ENCODE results near the gene MAPK7. TPM values are rescaled to one million over a fixed set of nuclear protein-coding genes. Genes with fewer than 3 reads are reported as not detected.

MAPK7 gene
- total and polyA plus RNA-seq, 10 of the 15 experiments (the other 5 are each of a cell fraction or from before 2014, with no cell fraction given): 0.37 to 13.5 (median 5.6) TPM

DNA sequence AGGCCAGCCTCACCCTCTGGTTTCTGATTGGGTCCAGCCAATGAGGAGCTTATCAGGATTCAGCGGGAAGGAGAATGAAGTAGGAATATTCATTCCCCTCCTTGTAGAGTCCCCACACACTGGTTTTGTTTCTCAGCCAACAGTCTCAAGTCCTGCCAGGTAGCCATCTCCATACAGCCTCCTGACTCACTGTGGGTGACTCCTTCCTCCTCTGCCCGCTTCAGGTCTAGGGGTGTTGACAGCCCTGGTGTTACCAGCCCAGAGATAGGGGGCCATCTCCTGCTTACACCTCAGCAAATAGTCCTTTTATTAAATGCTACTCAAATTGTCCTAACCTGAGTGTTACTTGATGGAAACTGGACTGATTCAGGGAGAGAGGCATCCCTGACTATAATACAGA, 12.7 kb downstream of the MAPK7 start:
- no TSS peak for BruUV-seq (replicated peaks)
- Histone ChIP-seq H3K27ac (ENCODE audit: control insufficient read depth, insufficient read depth) (no peak overlapping the region), H3K27me3 (replicated peaks in 1 of 2; ENCODE audit: control insufficient read depth in 2 of 2, insufficient read depth in 2 of 2, low read length in 1 of 2) (peaks cover 0 to 1% of the 10 kb centered on the region in 2 experiments; a peak in 1 of 4 replicates), H3K79me2 (ENCODE audit: control insufficient read depth, insufficient read depth, low read length) (no peaks in the 10 kb centered on the region), H3K4me1 (ENCODE audit: control insufficient read depth, insufficient read depth, low read length) (no peaks in the 10 kb centered on the region), H2AFZ (ENCODE audit: control insufficient read depth, low read depth, low read length) (no peak overlapping the region), H3K9me3 (replicated peaks; ENCODE audit: control insufficient read depth, insufficient read depth, low read length) (no peaks in the 10 kb centered on the region), H3K4me2 (ENCODE audit: control insufficient read depth, insufficient read depth) (no peak overlapping the region), H4K20me1 (ENCODE audit: control insufficient read depth, insufficient read depth) (no peaks in the 10 kb centered on the region), H3K9ac (ENCODE audit: control insufficient read depth, insufficient read depth, low read length) (no peak overlapping the region), H3K36me3 (ENCODE audit: control insufficient read depth in 2 of 2, insufficient read depth in 2 of 2, low read length in 1 of 2) (no peaks in the 10 kb centered on the region), H3K4me3 (no peak overlapping the region)
- RAD21 ChIA-PET (ENCODE audit: unreplicated experiment): no interaction called here
- FAIRE-seq (no peak), ATAC-seq (no peak), DNase-seq (ENCODE audit: low read depth, low spot score) (no peak)
- in situ Hi-C loops (cut with MboI) (no loop called here), intact Hi-C loops (cut with micrococcal nuclease; ENCODE audit: unreplicated experiment) (no loop called here)
- SMC1A ChIA-PET (ENCODE audit: uncharacterized antibody, unreplicated experiment): no interaction called here
- POLR2A ChIA-PET: no interaction called here
- WGBS (ENCODE audit: insufficient coverage, insufficient replicate concordance, low lambda C conversion rate, missing lambda C conversion rate): 18% methylated on average over 2 of the region's 2 CpGs
- CTCF ChIA-PET: no interaction called here
- no peak for TF ChIP-seq IKZF2 (IDR thresholded peaks at IDR 0.05)
- no peak for TF ChIP-seq MTA3 (IDR thresholded peaks at IDR 0.05; ENCODE audit: borderline replicate concordance, low read length)
- TF ChIP-seq CHD1 (IDR thresholded peaks at IDR 0.05; ENCODE audit: low read depth, low read length): no peak
- TF ChIP-seq KDM1A (IDR thresholded peaks at IDR 0.05; ENCODE audit: borderline replicate concordance): no peak
- TF ChIP-seq, protein P1, sequence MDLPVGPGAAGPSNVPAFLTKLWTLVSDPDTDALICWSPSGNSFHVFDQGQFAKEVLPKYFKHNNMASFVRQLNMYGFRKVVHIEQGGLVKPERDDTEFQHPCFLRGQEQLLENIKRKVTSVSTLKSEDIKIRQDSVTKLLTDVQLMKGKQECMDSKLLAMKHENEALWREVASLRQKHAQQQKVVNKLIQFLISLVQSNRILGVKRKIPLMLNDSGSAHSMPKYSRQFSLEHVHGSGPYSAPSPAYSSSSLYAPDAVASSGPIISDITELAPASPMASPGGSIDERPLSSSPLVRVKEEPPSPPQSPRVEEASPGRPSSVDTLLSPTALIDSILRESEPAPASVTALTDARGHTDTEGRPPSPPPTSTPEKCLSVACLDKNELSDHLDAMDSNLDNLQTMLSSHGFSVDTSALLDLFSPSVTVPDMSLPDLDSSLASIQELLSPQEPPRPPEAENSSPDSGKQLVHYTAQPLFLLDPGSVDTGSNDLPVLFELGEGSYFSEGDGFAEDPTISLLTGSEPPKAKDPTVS (IDR thresholded peaks at IDR 0.05; ENCODE audit: low read depth, low read length): no peak
- TF ChIP-seq, protein P2, sequence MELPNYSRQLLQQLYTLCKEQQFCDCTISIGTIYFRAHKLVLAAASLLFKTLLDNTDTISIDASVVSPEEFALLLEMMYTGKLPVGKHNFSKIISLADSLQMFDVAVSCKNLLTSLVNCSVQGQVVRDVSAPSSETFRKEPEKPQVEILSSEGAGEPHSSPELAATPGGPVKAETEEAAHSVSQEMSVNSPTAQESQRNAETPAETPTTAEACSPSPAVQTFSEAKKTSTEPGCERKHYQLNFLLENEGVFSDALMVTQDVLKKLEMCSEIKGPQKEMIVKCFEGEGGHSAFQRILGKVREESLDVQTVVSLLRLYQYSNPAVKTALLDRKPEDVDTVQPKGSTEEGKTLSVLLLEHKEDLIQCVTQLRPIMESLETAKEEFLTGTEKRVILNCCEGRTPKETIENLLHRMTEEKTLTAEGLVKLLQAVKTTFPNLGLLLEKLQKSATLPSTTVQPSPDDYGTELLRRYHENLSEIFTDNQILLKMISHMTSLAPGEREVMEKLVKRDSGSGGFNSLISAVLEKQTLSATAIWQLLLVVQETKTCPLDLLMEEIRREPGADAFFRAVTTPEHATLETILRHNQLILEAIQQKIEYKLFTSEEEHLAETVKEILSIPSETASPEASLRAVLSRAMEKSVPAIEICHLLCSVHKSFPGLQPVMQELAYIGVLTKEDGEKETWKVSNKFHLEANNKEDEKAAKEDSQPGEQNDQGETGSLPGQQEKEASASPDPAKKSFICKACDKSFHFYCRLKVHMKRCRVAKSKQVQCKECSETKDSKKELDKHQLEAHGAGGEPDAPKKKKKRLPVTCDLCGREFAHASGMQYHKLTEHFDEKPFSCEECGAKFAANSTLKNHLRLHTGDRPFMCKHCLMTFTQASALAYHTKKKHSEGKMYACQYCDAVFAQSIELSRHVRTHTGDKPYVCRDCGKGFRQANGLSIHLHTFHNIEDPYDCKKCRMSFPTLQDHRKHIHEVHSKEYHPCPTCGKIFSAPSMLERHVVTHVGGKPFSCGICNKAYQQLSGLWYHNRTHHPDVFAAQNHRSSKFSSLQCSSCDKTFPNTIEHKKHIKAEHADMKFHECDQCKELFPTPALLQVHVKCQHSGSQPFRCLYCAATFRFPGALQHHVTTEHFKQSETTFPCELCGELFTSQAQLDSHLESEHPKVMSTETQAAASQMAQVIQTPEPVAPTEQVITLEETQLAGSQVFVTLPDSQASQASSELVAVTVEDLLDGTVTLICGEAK (IDR thresholded peaks at IDR 0.05; ENCODE audit: borderline replicate concordance): no peak
- no peak for TF ChIP-seq ZNF274 (IDR thresholded peaks at IDR 0.05; ENCODE audit: insufficient read depth, insufficient read length)
- no peak for TF ChIP-seq ZNF217 (IDR thresholded peaks at IDR 0.05)
- no peak for TF ChIP-seq MEF2A (IDR thresholded peaks at IDR 0.05; ENCODE audit: insufficient read depth, low read depth, low read length)
- no peak for TF ChIP-seq MYC (IDR thresholded peaks at IDR 0.05; ENCODE audit: insufficient read depth, insufficient read length, insufficient replicate concordance, low read length, severe bottlenecking)
- no peak for TF ChIP-seq EZH2 (IDR thresholded peaks at IDR 0.05; ENCODE audit: borderline replicate concordance, control insufficient read depth, low read depth, low read length)
- no peak for TF ChIP-seq SIN3A (IDR thresholded peaks at IDR 0.05; ENCODE audit: low read depth, low read length)
- TF ChIP-seq GATAD2B (conservative IDR thresholded peaks at IDR 0.05; ENCODE audit: low read depth): no peak
- no peak for TF ChIP-seq ASH2L (IDR thresholded peaks at IDR 0.05; ENCODE audit: borderline replicate concordance, low read depth)
